Measurements from ENCODE around the gene SEMA5B. TPM values are rescaled to one million over a fixed set of nuclear protein-coding genes. Genes with fewer than 3 reads are reported as not detected.

SEMA5B gene
- total and polyA plus RNA-seq, 12 donors, result 0.35 to 4.3 (median 1.8) TPM

- Histone ChIP-seq H3K4me3 (no peak overlapping the region), H3K4me1 (replicated peaks in 1 of 2) (peaks cover 10 to 11% of the 10 kb centered on the region in 2 donors), H3K36me3 (replicated peaks in 1 of 2) (no peaks in the 10 kb centered on the region), H3K27me3 (no peaks in the 10 kb centered on the region), H3K9me3 (replicated peaks in 1 of 3) (no peaks in the 10 kb centered on the region), H3K27ac (no peak overlapping the region)
- no peak for DNase-seq
- no peak for TF ChIP-seq POLR2A (IDR thresholded peaks at IDR 0.05)
- TF ChIP-seq, protein P1, sequence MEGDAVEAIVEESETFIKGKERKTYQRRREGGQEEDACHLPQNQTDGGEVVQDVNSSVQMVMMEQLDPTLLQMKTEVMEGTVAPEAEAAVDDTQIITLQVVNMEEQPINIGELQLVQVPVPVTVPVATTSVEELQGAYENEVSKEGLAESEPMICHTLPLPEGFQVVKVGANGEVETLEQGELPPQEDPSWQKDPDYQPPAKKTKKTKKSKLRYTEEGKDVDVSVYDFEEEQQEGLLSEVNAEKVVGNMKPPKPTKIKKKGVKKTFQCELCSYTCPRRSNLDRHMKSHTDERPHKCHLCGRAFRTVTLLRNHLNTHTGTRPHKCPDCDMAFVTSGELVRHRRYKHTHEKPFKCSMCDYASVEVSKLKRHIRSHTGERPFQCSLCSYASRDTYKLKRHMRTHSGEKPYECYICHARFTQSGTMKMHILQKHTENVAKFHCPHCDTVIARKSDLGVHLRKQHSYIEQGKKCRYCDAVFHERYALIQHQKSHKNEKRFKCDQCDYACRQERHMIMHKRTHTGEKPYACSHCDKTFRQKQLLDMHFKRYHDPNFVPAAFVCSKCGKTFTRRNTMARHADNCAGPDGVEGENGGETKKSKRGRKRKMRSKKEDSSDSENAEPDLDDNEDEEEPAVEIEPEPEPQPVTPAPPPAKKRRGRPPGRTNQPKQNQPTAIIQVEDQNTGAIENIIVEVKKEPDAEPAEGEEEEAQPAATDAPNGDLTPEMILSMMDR (IDR thresholded peaks at IDR 0.05), result no peak
- intact Hi-C loops (cut with DNase I), result no loop called here
- 92 to 100% (median 95%) methylated on average over 4 of the region's 4 CpGs for WGBS, 4 donors
Measured at GRCh38 chr3:123064506-123064905, 36.9 kb upstream of the SEMA5B start.

GRCh38 chr3:123063034-123063433 lies 35.5 kb upstream of the SEMA5B start:
- Histone ChIP-seq H3K4me3 (no peak overlapping the region), H3K27me3 (no peaks in the 10 kb centered on the region), H3K36me3 (replicated peaks in 1 of 2) (no peaks in the 10 kb centered on the region), H3K4me1 (replicated peaks in 1 of 2) (peaks cover 1 to 6% of the 10 kb centered on the region in 2 donors), H3K27ac (no peak overlapping the region), H3K9me3 (replicated peaks in 1 of 3) (no peaks in the 10 kb centered on the region)
- intact Hi-C loops (cut with DNase I), result no loop called here
- TF ChIP-seq POLR2A (IDR thresholded peaks at IDR 0.05), result no peak
- TF ChIP-seq, protein P1 (IDR thresholded peaks at IDR 0.05), result no peak
- no peak for DNase-seq
- 92 to 97% (median 94%) methylated on average over 6 of the region's 6 CpGs for WGBS, 4 donors

GRCh38 chr3:123061856-123062255 lies 34.3 kb upstream of the SEMA5B start:
- intact Hi-C loops (cut with DNase I), result no loop called here
- WGBS, 4 donors, result 80 to 87% (median 83%) methylated on average over 7 of the region's 7 CpGs
- TF ChIP-seq, protein P1 (IDR thresholded peaks at IDR 0.05), result no peak
- no peak for TF ChIP-seq POLR2A (IDR thresholded peaks at IDR 0.05)

GRCh38 chr3:123060054-123060453 lies 32.5 kb upstream of the SEMA5B start:
- Histone ChIP-seq H3K27ac (no peak overlapping the region), H3K4me1 (replicated peaks in 1 of 2) (no peaks in the 10 kb centered on the region), H3K36me3 (replicated peaks in 1 of 2) (no peaks in the 10 kb centered on the region), H3K9me3 (replicated peaks in 1 of 3) (no peaks in the 10 kb centered on the region), H3K27me3 (no peaks in the 10 kb centered on the region), H3K4me3 (no peak overlapping the region)
- intact Hi-C loops (cut with DNase I), result no loop called here
- no peak for TF ChIP-seq POLR2A (IDR thresholded peaks at IDR 0.05)
- TF ChIP-seq, protein P1 (IDR thresholded peaks at IDR 0.05), result no peak
- no peak for DNase-seq

More at GRCh38 chr3:123061856-123062255, 34.3 kb upstream of the SEMA5B start:
- Histone ChIP-seq H3K4me3 (no peak overlapping the region), H3K4me1 (replicated peaks in 1 of 2) (peaks cover 0 to 4% of the 10 kb centered on the region in 2 donors), H3K9me3 (replicated peaks in 1 of 3) (no peaks in the 10 kb centered on the region), H3K27ac (no peak overlapping the region), H3K27me3 (no peaks in the 10 kb centered on the region), H3K36me3 (replicated peaks in 1 of 2) (no peaks in the 10 kb centered on the region)
- no peak for DNase-seq
